Measurements from ENCODE around the gene DCHS1.

The DCHS1 gene

GRCh38 chr11:6626971-6627761, 28.4 kb downstream of the DCHS1 start:
- no peak for DNase-seq

GRCh38 chr11:6625832-6626420, 29.7 kb downstream of the DCHS1 start:
- no peak for DNase-seq

GRCh38 chr11:6625156-6625831, 30.3 kb downstream of the DCHS1 start:
- DNase-seq: no peak

- DNase-seq: no peak
Observed at GRCh38 chr11:6623391-6624363, 31.9 kb downstream of the DCHS1 start.

- DNase-seq: no peak
Observed at GRCh38 chr11:6622261-6623171, 33.1 kb downstream of the DCHS1 start.

GRCh38 chr11:6621711-6622211, 33.8 kb downstream of the DCHS1 start:
- DNase-seq: no peak

GRCh38 chr11:6620636-6621035, 35.0 kb downstream of the DCHS1 start:
- DNase-seq: no peak

- DNase-seq: peak; percentile 84
Observed at GRCh38 chr11:6619004-6619745, 36.4 kb downstream of the DCHS1 start, which contains the start of gene TPP1. TSS of gene TPP1 (minus strand) at chr11:6619422. CDS start at chr11:6619400, 22 bp downstream.

- peak; percentile 69 for DNase-seq
Observed at GRCh38 chr11:6618117-6619003, 37.2 kb downstream of the DCHS1 start.

- no peak for DNase-seq
Observed at GRCh38 chr11:6617315-6617781, 38.3 kb downstream of the DCHS1 start.

GRCh38 chr11:6616596-6617250, 38.9 kb downstream of the DCHS1 start:
- DNase-seq: no peak

- DNase-seq: no peak
Observed at GRCh38 chr11:6615882-6616585, 39.6 kb downstream of the DCHS1 start.

- DNase-seq: no peak
Observed at GRCh38 chr11:6615046-6615445, 40.6 kb downstream of the DCHS1 start.

- DNase-seq: no peak
Observed at GRCh38 chr11:6614446-6614845, 41.2 kb downstream of the DCHS1 start.

- no peak for DNase-seq
Observed at GRCh38 chr11:6613496-6613895, 42.1 kb downstream of the DCHS1 start.

GRCh38 chr11:6612213-6613041, 43.2 kb downstream of the DCHS1 start, which contains the start of gene TAF10:
TSS of gene TAF10 (minus strand) at chr11:6612216. CDS start at chr11:6612189, 27 bp downstream.
- peak; percentile 89 for DNase-seq

- DNase-seq: no peak
Observed at GRCh38 chr11:6611963-6612212, 43.7 kb downstream of the DCHS1 start.
